Right ventricle myocardium superior (tissue), 1 donor: ENCODE data around the gene NEU4. TPM values are rescaled to one million over a fixed set of nuclear protein-coding genes. Genes with fewer than 3 reads are reported as not detected.

ENCODE experiments used
- ATAC-seq: fragments of 200-7000 bp; cut with Tn5 transposase; one replicate; pipeline ENCODE4 v1.9.1; 2020; ENCODE audit warnings: mild to moderate bottlenecking; ENCODE audit not compliant: poor library complexity
- DNase-seq: peaks from one replicate; pipeline ENCODE4 v3.0.0-alpha.2; 2020
- intact Hi-C: fragments of 100-400 bp; cut with DNase I; formaldehyde crosslinking; loops from one replicate; pipeline ENCODE4 v1.11.2; 2022
- total RNA-seq: library from RNA; stranded (reverse); fragmentation: NEBNext Ultra II Directional; extraction: Animal tissue kit (Norgen Biotek cat#: 25700); gene quantifications from one replicate; pipeline ENCODE4 v1.2.1, GENCODE V29; 2021
- donor health status: DM: no; HTN: yes; CAD: no; lungs with severe emphysema.

The NEU4 gene
- total RNA-seq, 1 donor from 2014 or later = not detected

DNA sequence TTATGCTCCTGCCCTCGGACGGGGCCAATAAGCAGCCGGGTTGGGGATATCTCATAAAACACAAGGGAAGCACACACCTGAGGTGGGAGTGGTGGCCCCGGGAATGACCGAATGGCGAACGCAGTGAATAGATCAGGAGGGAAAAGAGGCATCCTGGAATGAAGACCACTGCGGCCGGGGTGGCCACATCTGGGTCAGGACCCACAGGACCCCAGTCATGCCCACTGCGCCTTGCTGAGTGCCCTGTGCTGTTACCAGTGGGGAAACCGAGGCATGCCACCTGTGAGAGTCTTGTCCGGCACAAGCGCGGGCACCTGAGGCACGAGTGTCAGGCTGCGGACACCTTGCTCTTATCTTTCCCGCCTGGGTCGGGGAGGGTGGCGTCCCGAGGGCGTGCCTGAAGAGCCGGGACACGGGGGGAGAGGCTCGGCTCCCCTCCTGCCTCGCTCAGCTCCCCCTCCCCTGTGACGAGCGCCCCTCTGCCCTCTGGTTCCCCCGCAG lies 48.1 kb downstream of the NEU4 start:
- ATAC-seq = no peak
- intact Hi-C loops = no loop called here
- peak; percentile 33 for DNase-seq

DNA sequence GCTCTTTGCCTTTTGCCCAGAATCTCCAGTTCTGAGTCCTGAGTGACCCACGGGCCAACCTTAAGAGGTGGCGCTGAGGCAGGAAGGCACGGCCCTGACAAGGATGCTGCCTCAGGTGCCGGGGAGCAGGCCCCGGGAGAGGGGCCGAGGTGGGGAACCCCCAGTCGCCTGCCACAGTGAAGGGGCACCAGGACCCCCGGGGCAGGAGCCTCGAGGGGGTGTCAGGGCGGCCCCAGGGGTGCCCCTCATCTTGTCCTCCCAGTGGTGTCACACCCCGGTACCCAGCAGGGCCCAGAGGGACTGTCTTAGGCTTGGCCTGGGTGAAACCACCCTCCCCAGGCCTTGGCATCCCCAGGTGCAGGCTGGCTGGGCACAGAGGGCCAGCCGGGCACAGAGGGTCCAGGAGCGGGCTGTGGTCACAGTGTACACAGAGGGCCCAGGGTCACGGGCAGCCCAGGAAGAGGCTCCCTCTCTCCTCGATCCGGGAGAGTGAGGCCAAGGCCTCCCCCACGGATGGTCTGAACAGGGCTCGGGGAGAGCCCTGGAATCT lies 48.7 kb downstream of the NEU4 start:
- ATAC-seq = no peak
- peak; percentile 22 for DNase-seq
- intact Hi-C loops = no loop called here

DNA sequence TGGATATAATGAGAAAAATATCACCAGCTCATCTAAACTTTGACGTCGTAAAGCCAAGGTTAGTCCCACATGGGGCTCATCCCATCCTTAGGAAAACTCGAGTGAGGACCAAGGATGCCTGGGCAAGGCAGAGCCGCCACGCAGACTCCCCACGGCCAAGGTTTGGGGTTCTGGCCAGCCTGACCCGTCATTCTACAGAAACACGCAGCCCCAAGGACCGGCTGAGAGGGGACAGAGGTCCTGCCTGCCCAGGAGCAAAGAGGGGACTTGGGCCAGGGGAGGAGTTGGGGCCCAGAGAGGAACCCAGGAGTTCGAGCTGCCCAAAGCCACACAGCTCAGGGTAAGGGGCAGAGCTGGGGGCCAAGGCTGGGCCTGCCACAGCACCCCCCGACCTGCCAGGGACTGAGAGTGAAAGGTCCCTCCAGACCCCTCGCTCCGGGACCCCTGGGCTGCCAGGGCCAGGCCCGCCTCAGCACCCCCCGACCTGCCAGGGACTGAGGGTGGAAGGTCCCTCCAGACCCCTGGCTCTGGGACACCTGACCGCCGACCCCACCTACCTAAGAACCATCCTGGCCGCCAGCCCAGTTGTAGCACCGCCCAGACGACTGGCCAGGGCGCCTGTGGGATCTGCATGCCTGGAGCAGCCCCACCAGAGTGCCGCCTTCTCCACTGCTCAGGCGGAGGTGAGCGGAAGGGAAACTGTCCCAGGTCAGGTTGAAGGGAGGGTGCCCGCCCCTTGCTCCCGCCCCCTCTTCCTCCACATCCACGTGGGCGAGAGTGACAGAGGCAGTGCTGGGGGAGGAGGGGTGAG lies 49.4 kb downstream of the NEU4 start, which contains the start of gene PDCD1:
PDCD1 (minus strand) TSS at position 689 of the 811 bp plus-strand sequence; CDS start at position 633, 56 bp downstream.
- peak; percentile 58 for DNase-seq
- intact Hi-C loops = no loop called here
- peak; percentile 8 for ATAC-seq

- intact Hi-C loops = no loop called here
- no peak for ATAC-seq
These were observed 50.0 kb downstream of the NEU4 start for GRCh38 chr2:241859017-241859435.

GRCh38 chr2:241859436-241860183 lies 50.6 kb downstream of the NEU4 start:
- ATAC-seq (peak; percentile 72), DNase-seq (peak; percentile 77)
- intact Hi-C loops = no loop called here

More at GRCh38 chr2:241859017-241859435, 50.0 kb downstream of the NEU4 start:
- no peak for DNase-seq

DNA sequence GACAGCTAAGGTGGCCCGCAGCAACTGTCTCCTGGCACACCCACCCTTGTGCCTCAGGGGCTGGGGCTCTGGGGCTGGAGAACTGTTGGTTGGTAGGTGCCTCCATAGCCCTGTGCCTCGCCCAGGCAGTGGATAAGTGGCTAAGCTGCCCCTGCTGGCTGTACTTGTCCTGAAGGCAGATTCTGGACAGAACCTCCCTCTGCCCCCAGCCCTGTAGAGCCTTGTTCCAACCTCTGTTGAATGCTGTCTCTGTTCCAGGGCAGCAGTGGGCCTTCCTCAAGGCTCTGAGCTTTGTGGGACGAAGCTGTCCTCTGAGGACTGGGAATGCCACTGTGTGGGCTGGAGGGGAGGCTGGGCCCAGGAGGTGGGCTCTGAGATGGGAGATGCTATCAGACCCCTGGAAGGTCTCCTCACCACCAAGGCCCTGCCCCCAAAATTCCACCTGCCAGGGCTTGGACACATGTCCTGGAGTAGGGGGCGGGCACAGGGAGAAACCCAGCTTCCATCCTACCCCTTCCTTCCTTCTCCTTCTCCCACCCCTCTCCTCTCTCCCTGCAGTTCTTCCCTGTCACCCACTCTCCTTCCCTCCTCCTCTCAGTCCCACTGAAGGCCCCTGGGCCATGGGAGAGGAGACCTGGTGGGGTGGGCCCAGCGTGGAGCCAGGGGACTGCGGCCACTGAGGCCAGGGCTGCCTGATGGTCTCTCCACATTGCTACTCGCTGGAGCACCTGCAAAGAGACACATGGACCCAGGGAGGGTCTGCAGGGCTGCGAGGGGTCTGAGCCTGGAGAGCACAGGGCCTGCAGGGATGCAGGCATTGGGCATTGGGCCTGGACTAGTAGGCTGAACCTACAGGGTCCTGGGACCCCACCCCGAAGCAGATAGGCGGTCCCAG lies 51.4 kb downstream of the NEU4 start:
- intact Hi-C loops = no loop called here
- peak; percentile 61 for ATAC-seq

GRCh38 chr2:241861264-241861663 lies 52.3 kb downstream of the NEU4 start:
- ATAC-seq = no peak
- intact Hi-C loops = no loop called here
- no peak for DNase-seq

More for the DNA sequence above, 51.4 kb downstream of the NEU4 start:
- peak; percentile 56 for DNase-seq

GRCh38 chr2:241862093-241862492 lies 53.1 kb downstream of the NEU4 start:
- intact Hi-C loops = no loop called here
- no peak for ATAC-seq
- DNase-seq = no peak

GRCh38 chr2:241862775-241863535 lies 54.0 kb downstream of the NEU4 start:
- intact Hi-C loops = no loop called here
- ATAC-seq (no peak), DNase-seq (no peak)

DNA sequence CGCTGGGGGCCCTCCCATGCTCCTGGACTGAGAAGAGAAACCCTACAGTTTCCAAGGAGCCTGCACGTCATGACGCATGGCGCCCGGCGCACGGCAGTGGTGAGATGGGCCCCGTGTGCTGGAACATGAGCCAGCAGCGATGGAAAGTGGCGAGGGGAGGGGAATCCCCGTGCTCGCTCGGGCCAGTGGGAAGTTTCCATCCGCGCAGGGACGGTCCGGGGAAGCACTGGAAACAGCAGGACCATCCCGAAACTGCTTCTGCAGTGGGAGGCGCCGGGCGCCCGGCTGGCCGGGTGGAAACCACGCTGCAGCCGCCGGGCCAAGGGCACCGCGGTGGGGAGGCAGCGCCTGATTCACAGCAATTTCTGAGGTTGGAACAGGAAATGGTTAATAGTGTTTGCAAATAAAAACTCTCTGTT lies 54.6 kb downstream of the NEU4 start:
- no peak for ATAC-seq
- intact Hi-C loops = no loop called here

GRCh38 chr2:241864168-241864849 lies 55.3 kb downstream of the NEU4 start:
- ATAC-seq (no peak), DNase-seq (no peak)
- intact Hi-C loops = no loop called here

More for the DNA sequence above, 54.6 kb downstream of the NEU4 start:
- peak; percentile 52 for DNase-seq

GRCh38 chr2:241864850-241865213 lies 55.8 kb downstream of the NEU4 start:
- DNase-seq (no peak), ATAC-seq (no peak)
- intact Hi-C loops = no loop called here

DNA sequence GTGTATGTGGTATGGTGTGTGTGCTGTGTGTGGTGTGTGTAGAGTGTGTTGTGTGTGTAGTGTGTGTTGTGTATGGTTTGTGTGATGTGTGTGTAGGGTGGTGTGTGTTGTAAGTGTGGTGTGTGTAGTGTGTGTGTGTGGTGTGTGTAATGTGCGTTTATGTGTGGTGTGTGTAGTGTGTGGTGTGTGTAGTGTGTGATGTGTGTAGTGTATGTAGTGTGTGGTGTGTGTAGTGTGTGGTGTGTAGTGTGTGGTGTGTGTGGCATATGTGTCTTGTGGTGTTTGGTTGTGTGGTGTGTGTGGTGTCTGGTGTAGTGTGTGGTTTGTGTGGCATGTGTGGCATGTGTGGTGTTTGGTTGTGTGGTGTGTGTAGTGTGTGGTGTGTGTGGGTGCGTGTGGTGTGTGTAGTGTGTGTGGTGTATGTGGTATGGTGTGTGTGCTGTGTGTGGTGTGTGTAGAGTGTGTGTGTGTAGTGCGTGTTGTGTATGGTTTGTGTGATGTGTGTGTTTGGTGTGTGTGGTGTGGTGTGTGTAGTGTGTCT lies 56.5 kb downstream of the NEU4 start:
- intact Hi-C loops = no loop called here
- ATAC-seq (no peak), DNase-seq (no peak)

GRCh38 chr2:241865957-241866789 lies 57.2 kb downstream of the NEU4 start:
- no peak for ATAC-seq
- peak; percentile 30 for DNase-seq
- intact Hi-C loops = no loop called here
